ENCODE results near the gene PLAGL1.
"Not testable (repeated sequence)": the region's sequence is repeated elsewhere in the genome, so short reads cannot be mapped to it uniquely, and the experiment has no call there.

PLAGL1 gene

DNA sequence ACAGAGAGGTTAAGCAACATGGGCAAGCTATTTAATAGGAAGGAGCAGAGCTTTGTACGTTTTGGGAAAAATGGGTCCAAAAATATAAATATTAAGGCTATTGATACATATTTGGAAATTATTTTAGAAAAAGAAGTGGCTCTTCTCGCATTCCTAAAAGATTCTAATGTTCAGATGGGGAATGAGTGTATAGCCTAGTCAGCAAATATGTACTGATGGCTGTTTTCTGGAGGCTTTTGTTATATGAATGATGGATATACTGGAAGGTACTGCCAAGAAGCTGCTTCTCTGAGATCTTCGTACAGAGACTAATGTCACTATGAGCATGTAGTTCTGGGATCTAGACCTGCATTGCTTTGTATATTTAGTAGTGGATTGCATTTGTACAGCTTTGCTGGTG, 71.7 kb downstream of the PLAGL1 start:
- no peak for DNase-seq

DNA sequence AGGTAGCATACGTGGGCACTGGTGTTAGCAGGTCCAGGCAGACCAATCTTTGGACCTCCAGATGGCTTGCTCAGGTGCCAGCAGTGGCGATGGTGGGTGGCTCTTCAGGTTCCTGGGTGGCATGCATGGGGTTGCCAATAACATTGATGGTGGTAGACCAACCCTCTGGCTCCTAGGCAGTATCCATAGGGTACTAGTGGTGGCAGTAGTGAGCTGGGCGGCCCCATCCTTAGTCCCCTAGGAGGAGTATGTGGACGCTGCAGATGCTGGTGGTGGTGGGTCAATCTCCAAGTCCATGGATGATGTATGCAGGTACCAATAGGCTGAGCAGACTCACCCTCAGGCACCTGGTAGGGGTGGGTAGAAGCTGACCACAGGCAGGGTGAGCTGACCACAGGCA, 73.2 kb downstream of the PLAGL1 start:
- no peak for DNase-seq

DNA sequence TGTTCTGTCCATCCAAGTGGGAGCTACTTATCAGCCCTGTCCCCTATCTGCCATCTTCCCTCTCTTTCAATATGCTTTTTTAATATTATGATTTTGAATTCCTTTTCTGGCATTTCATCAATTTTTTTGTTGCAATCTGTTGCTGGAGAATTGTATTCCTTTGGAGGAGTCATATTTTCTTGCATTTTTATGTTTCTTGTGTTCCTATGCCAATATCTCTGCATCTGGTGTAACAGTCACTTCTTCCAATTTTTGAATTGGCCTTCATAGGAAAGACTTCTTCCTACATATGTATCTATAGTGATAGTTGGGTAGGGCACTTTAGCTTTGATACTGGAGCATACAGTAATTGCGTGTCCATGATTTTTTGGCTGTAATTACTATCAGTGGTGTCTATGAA, 73.7 kb downstream of the PLAGL1 start:
- DNase-seq, result no peak

DNA sequence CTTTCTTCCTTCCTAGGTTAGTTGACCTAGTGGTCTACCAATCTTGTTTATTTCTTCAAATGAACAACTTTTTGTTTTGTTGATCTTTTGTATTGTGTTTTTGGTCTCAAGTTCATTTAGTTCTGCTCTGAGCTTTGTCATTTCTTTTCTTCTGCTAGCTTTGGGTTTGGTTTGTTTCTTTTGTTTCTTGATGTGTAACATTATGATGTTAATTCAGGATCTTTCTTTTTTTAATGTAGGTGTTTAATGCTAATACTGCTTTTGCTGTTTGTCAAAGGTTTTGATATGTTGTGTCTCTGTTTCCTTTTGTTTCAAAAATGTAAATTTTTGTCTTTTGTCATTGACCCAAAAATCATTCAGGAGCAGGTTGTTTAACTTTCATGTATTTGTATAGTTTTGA, 78.1 kb downstream of the PLAGL1 start:
- DNase-seq, result no peak

DNA sequence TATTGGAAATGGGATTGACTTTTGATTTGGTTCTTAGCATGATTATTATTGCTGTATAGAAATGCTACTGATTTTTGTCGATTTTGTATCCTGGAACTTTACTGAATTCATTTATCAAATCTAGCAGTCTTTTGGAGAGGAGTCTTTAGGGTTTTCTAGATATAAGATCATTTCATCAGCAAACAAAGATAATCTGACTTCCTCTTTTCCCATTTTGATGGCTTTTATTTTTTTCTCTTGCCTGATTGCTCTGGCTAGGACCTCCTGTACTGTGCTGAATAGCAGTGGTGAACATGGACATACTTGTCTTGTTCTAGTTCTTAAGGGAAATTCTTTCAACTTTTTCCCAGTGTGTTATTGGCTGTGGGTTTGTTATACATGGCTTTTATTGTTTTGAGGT, 79.2 kb downstream of the PLAGL1 start:
- DNase-seq, result no peak

DNA sequence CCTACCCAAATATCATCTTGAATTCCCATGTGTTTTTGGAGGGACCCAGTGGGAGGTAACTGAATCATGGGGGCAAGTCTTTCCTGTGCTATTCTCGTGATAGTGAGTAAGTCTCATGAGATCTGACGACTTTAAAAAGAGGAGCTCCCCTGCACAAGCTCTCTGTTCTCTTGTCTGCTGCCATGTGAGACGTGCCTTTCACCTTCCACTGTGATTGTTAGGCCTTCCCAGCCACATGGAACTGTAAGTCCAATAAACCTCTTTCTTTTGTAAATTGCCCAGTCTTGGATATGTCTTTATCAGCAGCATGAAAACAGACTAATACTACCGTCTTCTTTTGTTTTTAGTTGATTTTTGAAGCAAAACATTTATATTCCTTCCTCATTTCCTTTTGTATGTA, 91.0 kb downstream of the PLAGL1 start:
- DNase-seq, result not testable (repeated sequence)

DNA sequence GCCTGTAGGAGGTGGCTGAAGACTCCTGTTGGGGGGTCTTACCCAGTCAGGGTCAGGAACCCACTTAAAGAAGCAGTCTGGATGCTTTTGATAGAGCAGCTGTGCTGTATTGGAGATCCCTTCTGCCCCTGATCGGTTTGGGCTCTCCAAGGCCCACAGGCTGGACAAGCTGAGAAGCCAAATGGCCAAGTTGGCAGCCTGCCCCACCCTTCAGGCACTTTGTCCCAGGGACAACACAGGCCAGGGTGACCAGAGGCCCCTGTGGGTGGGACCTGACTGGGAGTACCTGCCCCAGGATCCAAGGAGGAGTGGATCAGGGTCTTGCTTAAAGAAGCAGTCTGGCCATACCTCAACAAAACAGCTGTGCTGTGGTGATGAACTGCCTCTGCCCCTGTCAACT, 95.4 kb downstream of the PLAGL1 start:
- no peak for DNase-seq

DNA sequence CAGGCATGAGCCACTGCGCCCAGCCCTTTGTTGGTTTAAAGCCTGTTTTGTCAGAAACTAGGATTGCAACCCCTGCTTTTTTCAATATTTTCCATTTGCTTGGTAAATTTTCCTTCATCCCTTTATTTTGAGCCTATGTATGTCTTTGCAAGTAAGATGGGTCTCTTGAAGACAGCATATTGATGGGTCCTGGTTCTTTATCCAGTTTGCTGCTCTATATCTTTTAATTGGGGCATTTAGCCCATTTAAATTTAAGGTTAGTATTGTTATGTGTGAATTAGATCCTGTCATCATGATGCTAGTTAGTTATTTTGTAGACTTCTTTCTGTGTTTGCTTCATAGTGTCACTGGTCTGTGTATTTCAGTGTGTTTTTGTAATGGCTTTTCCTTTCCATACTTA, 97.0 kb downstream of the PLAGL1 start:
- DNase-seq, result no peak

DNA sequence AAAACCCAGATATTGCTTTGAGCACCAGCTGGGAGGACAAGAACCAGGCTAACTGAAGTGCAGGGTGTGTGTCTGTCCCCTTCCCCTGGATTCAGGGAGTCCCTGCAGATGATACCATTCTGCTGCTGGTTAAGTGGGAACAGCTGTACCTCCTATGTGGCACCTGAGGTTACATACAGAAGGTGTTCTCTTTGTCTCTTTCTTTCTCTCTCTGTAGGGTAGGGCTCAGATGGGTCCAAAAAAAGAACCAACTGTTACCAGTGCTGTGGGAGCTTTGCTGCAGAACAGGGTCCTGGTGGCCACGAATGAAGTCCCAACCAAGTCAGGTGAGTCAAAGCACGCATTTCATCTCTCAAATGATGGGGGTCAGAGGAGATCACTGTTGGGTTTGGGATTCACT, 105.2 kb downstream of the PLAGL1 start:
- DNase-seq, result no peak

DNA sequence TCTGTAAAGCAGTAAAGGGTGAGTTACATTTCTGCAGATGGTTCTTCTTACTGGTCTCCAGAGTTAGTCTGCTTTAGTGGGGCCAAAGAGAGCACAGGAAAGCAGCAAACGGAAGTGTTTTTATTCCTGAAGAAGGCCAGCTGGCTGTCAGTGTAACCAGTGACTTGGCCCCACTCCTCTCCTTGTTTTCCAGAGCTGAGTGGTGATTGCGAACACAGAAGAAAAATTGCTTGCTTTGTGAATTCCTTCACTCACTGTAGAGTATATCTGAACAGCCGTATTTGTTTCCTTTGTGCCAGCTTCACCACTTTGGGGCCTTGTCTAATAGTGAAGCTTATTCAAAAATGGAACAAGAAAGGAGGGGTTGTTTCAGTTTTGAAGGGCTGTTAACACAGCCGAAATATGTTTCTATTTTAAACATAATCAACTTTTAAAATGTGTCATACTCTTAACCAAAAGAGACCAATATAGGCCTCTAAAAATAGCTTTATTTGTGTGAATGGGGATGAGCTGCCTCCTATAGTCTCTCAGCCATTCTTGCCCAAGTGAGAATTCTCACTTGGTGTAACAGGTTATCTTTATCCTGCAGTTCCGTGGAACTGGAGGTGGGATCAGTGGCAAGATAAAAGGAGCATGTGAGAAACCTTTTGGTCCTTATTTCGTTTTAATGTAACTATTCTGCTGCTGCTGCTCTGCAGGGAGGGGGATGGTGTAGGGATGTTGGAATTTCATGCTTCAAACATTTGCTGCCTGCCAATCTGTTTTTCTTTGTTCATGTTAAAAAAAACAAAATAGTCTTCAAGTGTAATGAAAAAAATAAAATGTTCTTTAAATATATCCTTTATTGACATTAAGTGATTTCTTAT, 105.9 kb downstream of the PLAGL1 start:
- no peak for DNase-seq

DNA sequence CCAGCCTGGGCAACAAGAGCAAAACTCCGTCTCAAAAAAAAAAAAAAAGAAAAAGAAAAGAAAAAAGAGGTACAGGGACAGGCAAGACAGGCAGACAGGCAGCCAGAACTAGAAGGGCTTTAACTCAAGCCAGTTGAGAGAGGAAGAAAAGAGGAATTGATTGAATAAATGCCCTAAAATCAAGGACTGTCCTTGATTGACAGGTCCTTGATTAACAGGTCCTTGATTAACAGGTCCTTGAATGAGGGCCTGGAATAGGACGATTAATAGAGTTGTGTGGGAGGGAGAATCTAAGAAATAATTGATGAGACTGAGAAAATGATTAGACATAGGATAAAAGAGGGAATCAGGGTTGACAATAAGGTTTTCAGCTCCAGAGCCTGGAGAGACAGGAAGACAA, 107.7 kb downstream of the PLAGL1 start:
- no peak for DNase-seq

DNA sequence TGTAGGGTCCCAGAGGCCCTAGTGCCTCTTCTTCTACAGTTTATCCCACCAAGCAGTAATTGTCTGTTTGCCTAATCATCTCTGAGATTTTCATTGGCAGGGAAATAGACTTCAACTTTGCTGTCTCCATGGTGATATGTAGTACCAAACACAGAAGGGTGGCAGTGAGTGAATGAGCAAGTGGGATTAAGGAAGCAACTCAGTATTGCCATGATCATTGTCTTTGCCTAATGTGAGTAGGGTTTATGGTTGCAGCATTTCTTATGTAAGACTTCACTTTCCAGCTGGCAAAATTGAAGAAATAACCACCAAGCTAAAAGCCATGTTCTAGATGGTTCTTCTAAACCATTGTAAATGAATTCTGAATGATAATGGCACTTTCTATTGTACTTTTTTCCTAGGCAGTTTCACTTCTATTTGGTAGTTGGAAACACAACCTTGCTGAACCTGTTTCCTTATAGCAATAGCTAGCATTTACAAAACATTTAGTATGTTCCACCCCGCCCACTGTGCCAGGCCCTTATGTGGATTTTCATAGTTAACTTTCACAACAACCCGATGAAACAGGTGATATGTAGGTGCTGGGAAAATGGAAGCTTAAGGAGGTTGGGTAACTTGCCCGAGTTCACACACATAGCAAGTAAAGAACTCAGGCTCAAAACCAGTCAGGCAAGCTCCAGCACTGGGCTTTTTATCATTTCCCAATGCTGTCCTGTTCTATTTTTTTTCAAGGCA, 111.8 kb downstream of the PLAGL1 start:
- DNase-seq, result no peak

DNA sequence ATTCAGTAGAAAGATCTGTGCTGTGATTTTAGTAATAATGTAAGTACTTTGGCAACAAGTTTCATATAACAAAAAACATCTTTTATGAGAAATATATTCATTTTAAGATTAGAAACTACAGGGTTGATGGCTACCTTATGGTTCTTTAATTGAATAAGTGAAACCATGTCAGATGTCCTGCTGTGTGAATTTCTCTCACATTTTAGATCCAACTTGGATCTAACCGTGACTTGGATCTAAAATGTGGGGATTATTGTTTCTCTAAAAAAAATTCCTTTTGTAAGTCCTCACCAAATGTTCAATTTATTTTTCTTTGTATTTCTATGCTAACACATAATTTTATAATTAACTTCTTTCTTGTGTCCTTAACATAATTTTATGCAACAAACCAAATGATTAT, 113.4 kb downstream of the PLAGL1 start:
- no peak for DNase-seq

Measured in DMS79 (cell line).